Activated CD4-positive, CD25-positive, alpha-beta regulatory T cell treated with anti-CD3 and anti-CD28 coated beads, Interleukin-2, amount 50 U/mL, for 72 hours (primary cell): ENCODE results near the gene ATP10B.

Experiments used
- DNase-seq: peaks from one replicate; pipeline ENCODE4 v3.0.0; 2021

Gene ATP10B

GRCh38 chr5:160539431-160539830 lies 312.6 kb downstream of the ATP10B start:
- DNase-seq: peak; percentile 32

DNA sequence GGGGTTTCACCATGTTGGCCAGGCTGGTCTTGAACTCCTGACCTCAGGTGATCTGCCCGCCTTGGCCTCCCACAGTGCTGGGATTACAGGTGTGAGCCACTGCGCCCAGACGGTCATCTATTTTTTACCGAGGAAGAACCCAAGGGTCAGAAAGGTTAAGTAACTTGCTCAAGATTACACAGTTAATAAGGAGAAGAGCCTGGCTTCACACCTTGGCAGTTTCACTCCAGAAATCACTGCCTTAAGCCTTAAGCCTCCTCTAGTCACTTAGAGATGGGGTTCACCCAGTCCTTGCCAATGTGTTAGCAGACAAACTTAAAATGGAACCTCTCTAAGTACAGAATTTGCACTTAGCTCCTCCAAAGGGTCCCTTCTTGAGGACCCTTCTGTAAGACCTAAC lies 314.1 kb downstream of the ATP10B start:
- DNase-seq: no peak

DNA sequence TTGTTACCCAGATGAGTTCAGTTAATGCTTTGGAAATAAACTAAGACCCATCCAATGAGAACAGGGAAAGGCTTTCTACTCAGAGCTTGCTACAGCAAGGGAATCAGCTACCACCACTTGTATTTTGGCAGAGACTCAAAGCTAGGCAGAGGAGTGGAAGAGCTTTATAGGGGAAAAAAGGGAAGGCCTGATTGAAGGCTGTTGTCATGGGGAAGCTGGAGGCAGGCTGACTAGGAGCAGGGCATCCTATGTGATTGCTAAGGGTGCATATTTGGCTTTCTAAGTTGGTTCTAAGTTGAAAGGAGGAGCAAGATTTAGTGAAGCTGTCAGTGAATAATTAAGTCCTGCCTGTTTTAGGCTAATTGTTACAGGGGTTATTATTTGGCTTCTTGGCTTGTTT lies 314.9 kb downstream of the ATP10B start:
- DNase-seq: no peak

DNA sequence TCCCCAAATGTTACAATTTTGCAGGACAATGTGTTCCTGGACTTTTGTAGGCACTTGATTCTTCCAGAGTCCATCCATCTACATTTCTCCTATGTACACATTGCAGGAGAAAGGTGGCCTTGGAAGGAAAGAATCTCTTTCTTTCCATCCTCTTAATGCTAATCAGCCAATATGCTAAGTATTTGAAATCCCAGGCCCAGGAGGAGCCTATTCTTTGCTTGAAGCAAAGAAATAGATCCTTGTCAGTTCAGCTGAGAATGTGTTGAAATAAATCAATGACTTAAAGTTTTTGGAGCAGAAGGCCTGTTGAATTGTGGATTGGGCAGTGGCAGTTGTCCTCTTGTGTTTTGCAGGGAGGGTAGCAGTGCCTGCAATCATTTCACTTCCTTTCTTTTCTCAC lies 317.1 kb downstream of the ATP10B start:
- no peak for DNase-seq

- DNase-seq: no peak
Measured at GRCh38 chr5:160534125-160534524, 317.9 kb downstream of the ATP10B start.

- no peak for DNase-seq
Measured at GRCh38 chr5:160525471-160526261, 326.3 kb downstream of the ATP10B start.

GRCh38 chr5:160524827-160525226 lies 327.2 kb downstream of the ATP10B start:
- no peak for DNase-seq

GRCh38 chr5:160523502-160524163 lies 328.4 kb downstream of the ATP10B start:
- DNase-seq: no peak

DNA sequence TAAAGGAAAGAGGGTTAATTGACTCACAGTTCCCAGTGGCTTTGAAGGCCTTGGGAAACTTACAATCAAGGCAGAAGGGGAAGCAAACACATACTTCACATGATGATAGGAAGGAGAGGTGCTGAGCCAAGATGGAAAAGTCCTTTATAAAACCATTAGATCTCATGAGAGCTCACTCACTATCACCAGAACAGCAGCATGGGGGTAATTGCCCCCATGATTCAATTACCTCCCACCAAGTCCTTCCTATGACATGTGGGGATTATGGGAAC lies 330.7 kb downstream of the ATP10B start:
- DNase-seq: no peak

- DNase-seq: no peak
Measured at GRCh38 chr5:160520609-160521391, 331.2 kb downstream of the ATP10B start.

- no peak for DNase-seq
Measured at GRCh38 chr5:160516696-160517530, 335.1 kb downstream of the ATP10B start.

DNA sequence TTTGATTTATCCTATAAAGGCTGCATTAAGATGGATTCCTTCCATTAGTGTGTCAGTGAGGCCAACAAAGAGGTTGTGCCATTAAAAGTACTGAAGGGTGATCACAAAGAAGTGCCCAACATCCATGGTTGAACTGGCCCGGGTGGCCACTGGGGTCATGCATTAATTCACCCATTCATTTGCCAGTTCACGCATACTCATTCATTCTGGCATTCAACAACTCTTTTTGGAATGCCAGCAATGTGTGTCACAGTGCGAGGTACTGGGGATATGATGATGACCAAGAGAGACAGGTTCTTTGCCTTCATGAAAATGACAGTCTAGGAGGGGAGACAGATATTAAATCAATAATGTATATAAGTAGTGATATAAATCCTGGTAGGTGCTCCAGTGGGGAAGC lies 337.1 kb downstream of the ATP10B start:
- no peak for DNase-seq

- no peak for DNase-seq
Measured at GRCh38 chr5:160514191-160514590, 337.8 kb downstream of the ATP10B start.

DNA sequence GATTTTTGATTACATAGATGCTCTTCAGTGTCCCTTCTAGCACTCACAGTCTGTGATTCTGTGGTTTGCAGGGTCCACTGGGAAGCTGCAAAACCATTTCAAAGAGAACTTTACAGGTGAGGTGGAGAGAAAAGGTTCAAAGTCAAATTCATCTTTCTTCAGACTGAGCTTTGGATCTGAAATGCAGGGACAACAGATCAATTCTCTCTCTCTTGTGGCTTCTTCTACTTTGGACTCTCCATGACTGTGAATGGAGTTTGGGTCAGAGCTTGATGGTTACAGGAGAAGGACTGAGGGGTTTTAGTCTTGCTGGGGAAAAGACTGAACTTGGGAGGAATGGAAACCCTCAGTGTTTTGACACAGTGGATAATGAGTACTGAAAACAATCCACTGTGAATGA lies 338.5 kb downstream of the ATP10B start:
- no peak for DNase-seq
